Sciatic nerve (tissue), 1 donor: Measurements from ENCODE around the gene SLX1B. TPM values are rescaled to one million over a fixed set of nuclear protein-coding genes. Genes with fewer than 3 reads are reported as not detected.

Experiments used
- total RNA-seq: library from RNA; stranded (reverse); fragmentation: NEBNext Ultra II Directional; extraction: Animal tissue kit (Norgen Biotek cat#: 25700); gene quantifications from one replicate; pipeline ENCODE4 v1.2.1, GENCODE V29; 2021
- donor health status: DM: no; HTN: no; CAD: no.

Gene SLX1B
- total RNA-seq, 1 donor from 2014 or later = 12.3 TPM

Other genes with a start within 250 kb of the SLX1B start
- 2.5 TPM for gene NPIPB11, start 47.8 kb upstream of the SLX1B start, total RNA-seq
- gene BOLA2, start 182 bp upstream of the SLX1B start, total RNA-seq = 9.5 TPM
- gene SULT1A4, start 5.4 kb downstream of the SLX1B start, total RNA-seq = 3.3 TPM
- 47.5 TPM for gene NPIPB12, start 51.9 kb downstream of the SLX1B start, total RNA-seq
- 5.4 TPM for gene SPN, start 208.7 kb downstream of the SLX1B start, total RNA-seq
- 26.3 TPM for gene QPRT, start 224.6 kb downstream of the SLX1B start, total RNA-seq